Caco-2 (cell line): ENCODE measurements around the gene FAM210B. TPM values are rescaled to one million over a fixed set of nuclear protein-coding genes. Genes with fewer than 3 reads are reported as not detected.

Experiments
- BruUV-seq: library from RNA; stranded (reverse); fragments of 400-500 nt; replicated peaks from 2 replicates; lab custom pipeline; 2021; lab: Mats Ljungman, UMichigan
- CTCF ChIA-PET: fragments of 300-600 bp; sonication (Branson Sonifier 250); formaldehyde crosslinking; loops from one replicate; lab custom pipeline; 2022; ENCODE audit warnings: antibody characterized with exemption; lab: Charles Lee
- POLR2A ChIA-PET: fragments of 300-600 bp; sonication (Branson Sonifier 250); formaldehyde crosslinking; loops from one replicate; lab custom pipeline; 2022; ENCODE audit warnings: antibody characterized with exemption; lab: Charles Lee
- DNase-seq, 2 experiments: peaks; one replicate each; pipeline versions ENCODE4 v3.0.0 to v3.0.0-alpha.2; 2020 to 2022
- H3K27me3 ChIP-seq: replicated peaks from 2 replicates; pipeline ENCODE4 v1.6.0; 2011; ENCODE audit warnings: low read length; ENCODE audit not compliant: control insufficient read depth, insufficient read depth
- H3K36me3 ChIP-seq: 2 replicates; pipeline ENCODE4 v1.5.1; 2011; ENCODE audit warnings: low read length; ENCODE audit not compliant: control insufficient read depth, insufficient read depth
- H3K4me1 ChIP-seq: fragments of 250-450 bp; sonication (Bioruptor Pico); 2 replicates; pipeline ENCODE4 v1.5.1; 2020; ENCODE audit warnings: mild to moderate bottlenecking
- H3K4me3 ChIP-seq: 2 replicates; pipeline ENCODE4 v1.5.1; 2011; ENCODE audit warnings: low read depth, mild to moderate bottlenecking, control low read depth, low read length
- H3K9me3 ChIP-seq: fragments of 250-450 bp; sonication (Bioruptor Pico); 2 replicates; pipeline ENCODE4 v1.5.1; 2020; ENCODE audit warnings: mild to moderate bottlenecking, moderate library complexity
- H3K27ac Mint-ChIP-seq: one replicate; pipeline ENCODE4 v1.8.0; 2022; ENCODE audit warnings: mixed read lengths; ENCODE audit not compliant: unreplicated experiment
- H3K27me3 Mint-ChIP-seq: one replicate; pipeline ENCODE4 v1.8.0; 2022; ENCODE audit warnings: mixed read lengths; ENCODE audit not compliant: insufficient read depth, unreplicated experiment
- H3K36me3 Mint-ChIP-seq: one replicate; pipeline ENCODE4 v1.8.0; 2022; ENCODE audit warnings: mild to moderate bottlenecking, mixed read lengths; ENCODE audit not compliant: insufficient read depth, unreplicated experiment
- H3K4me1 Mint-ChIP-seq: one replicate; pipeline ENCODE4 v1.8.0; 2022; ENCODE audit warnings: low read depth, mixed read lengths; ENCODE audit not compliant: unreplicated experiment
- H3K4me3 Mint-ChIP-seq: one replicate; pipeline ENCODE4 v1.8.0; 2022; ENCODE audit warnings: mild to moderate bottlenecking, moderate library complexity, mixed read lengths; ENCODE audit not compliant: unreplicated experiment
- H3K9me3 Mint-ChIP-seq: one replicate; pipeline ENCODE4 v1.8.0; 2022; ENCODE audit warnings: mixed read lengths; ENCODE audit not compliant: unreplicated experiment
- CTCF ChIP-seq, 2 experiments: fragments of 200-600 bp in 1 of 2; IDR thresholded peaks; 1 replicate in 1 of 2; 2 replicates in 1 of 2; pipeline versions ENCODE4 v1.5.1 to v1.8.0; 2011 to 2022; ENCODE audit warnings: antibody characterized with exemption in 1 of 2, control low read depth in 1 of 2, inconsistent platforms in 1 of 2, low read depth in 1 of 2, low read length in 1 of 2, mild to moderate bottlenecking in 1 of 2, moderate library complexity in 1 of 2; ENCODE audit not compliant: insufficient read depth in 1 of 2, severe bottlenecking in 1 of 2, unreplicated experiment in 1 of 2
- intact Hi-C: fragments of 100-400 bp; cut with micrococcal nuclease; formaldehyde crosslinking; loops from one replicate; pipeline ENCODE4 v1.10.0; 2022; ENCODE audit not compliant: unreplicated experiment
- total RNA-seq: library from RNA; stranded (reverse); gene quantifications from 2 replicates; pipeline ENCODE4 v1.2.3, GENCODE V29; 2022

FAM210B gene
- total RNA-seq, 1 experiment from 2014 or later, result 20.5 TPM

GRCh38 chr20:56350842-56351241 lies 7.9 kb upstream of the FAM210B start:
- peaks cover 3% of the 10 kb centered on the region for H3K27me3 Mint-ChIP-seq
- H3K36me3 ChIP-seq, result no peaks in the 10 kb centered on the region
- peaks cover 16% of the 10 kb centered on the region for H3K4me1 ChIP-seq
- H3K9me3 Mint-ChIP-seq, result no peaks in the 10 kb centered on the region
- BruUV-seq, result no TSS peak
- intact Hi-C loops, result no loop called here
- no peaks in the 10 kb centered on the region for H3K9me3 ChIP-seq
- no peaks in the 10 kb centered on the region for H3K27me3 ChIP-seq
- no peak for DNase-seq
- no peak overlapping the region for H3K27ac Mint-ChIP-seq
- H3K4me1 Mint-ChIP-seq, result peaks cover 15% of the 10 kb centered on the region
- POLR2A ChIA-PET, result no interaction called here
- no peak overlapping the region for H3K4me3 ChIP-seq
- H3K36me3 Mint-ChIP-seq, result no peaks in the 10 kb centered on the region
- no peak for TF ChIP-seq CTCF (IDR thresholded peaks at IDR 0.05; ENCODE audit: insufficient read depth in 1 of 2, low read depth in 1 of 2, low read length in 1 of 2, severe bottlenecking in 1 of 2, unreplicated experiment in 1 of 2)
- CTCF ChIA-PET, result no interaction called here
- H3K4me3 Mint-ChIP-seq, result no peak overlapping the region

GRCh38 chr20:56352345-56353055 lies 6.3 kb upstream of the FAM210B start:
- intact Hi-C loops, result no loop called here
- no peaks in the 10 kb centered on the region for H3K36me3 Mint-ChIP-seq

GRCh38 chr20:56353356-56353755 lies 5.4 kb upstream of the FAM210B start:
- no peaks in the 10 kb centered on the region for H3K9me3 Mint-ChIP-seq
- POLR2A ChIA-PET, result no interaction called here

More at GRCh38 chr20:56352345-56353055, 6.3 kb upstream of the FAM210B start:
- H3K4me3 Mint-ChIP-seq, result no peak overlapping the region
- ChIA-PET POLR2A (no interaction called here), CTCF (no interaction called here)
- no peaks in the 10 kb centered on the region for H3K9me3 ChIP-seq
- H3K27me3 ChIP-seq, result no peaks in the 10 kb centered on the region
- no peak for DNase-seq
- H3K27me3 Mint-ChIP-seq, result peaks cover 3% of the 10 kb centered on the region
- BruUV-seq, result no TSS peak
- H3K27ac Mint-ChIP-seq, result no peak overlapping the region
- no peak overlapping the region for H3K4me3 ChIP-seq
- H3K9me3 Mint-ChIP-seq, result no peaks in the 10 kb centered on the region
- H3K36me3 ChIP-seq, result no peaks in the 10 kb centered on the region
- H3K4me1 Mint-ChIP-seq, result peaks cover 13% of the 10 kb centered on the region
- TF ChIP-seq CTCF (IDR thresholded peaks at IDR 0.05; ENCODE audit: insufficient read depth in 1 of 2, low read depth in 1 of 2, low read length in 1 of 2, severe bottlenecking in 1 of 2, unreplicated experiment in 1 of 2), result no peak
- peaks cover 15% of the 10 kb centered on the region for H3K4me1 ChIP-seq

More at GRCh38 chr20:56353356-56353755, 5.4 kb upstream of the FAM210B start:
- BruUV-seq, result no TSS peak
- H3K27me3 Mint-ChIP-seq, result peaks cover 3% of the 10 kb centered on the region
- intact Hi-C loops, result no loop called here
- no peak for TF ChIP-seq CTCF (IDR thresholded peaks at IDR 0.05; ENCODE audit: insufficient read depth in 1 of 2, low read depth in 1 of 2, low read length in 1 of 2, severe bottlenecking in 1 of 2, unreplicated experiment in 1 of 2)
- Histone ChIP-seq H3K9me3 (no peaks in the 10 kb centered on the region), H3K27me3 (no peaks in the 10 kb centered on the region), H3K36me3 (no peaks in the 10 kb centered on the region), H3K4me1 (peaks cover 6% of the 10 kb centered on the region), H3K4me3 (no peak overlapping the region)
- CTCF ChIA-PET, result no interaction called here
- H3K4me3 Mint-ChIP-seq, result no peak overlapping the region
- H3K27ac Mint-ChIP-seq, result no peak overlapping the region
- DNase-seq, result no peak
- H3K4me1 Mint-ChIP-seq, result peaks cover 4% of the 10 kb centered on the region
- no peaks in the 10 kb centered on the region for H3K36me3 Mint-ChIP-seq
